Measurements from ENCODE around the gene SLC39A5. TPM values are rescaled to one million over a fixed set of nuclear protein-coding genes. Genes with fewer than 3 reads are reported as not detected.

The SLC39A5 gene
- total and polyA plus RNA-seq, 2 donors (not counting 1 experiment from before 2014, with no cell fraction given) = 0.69 to 0.97 TPM

DNA sequence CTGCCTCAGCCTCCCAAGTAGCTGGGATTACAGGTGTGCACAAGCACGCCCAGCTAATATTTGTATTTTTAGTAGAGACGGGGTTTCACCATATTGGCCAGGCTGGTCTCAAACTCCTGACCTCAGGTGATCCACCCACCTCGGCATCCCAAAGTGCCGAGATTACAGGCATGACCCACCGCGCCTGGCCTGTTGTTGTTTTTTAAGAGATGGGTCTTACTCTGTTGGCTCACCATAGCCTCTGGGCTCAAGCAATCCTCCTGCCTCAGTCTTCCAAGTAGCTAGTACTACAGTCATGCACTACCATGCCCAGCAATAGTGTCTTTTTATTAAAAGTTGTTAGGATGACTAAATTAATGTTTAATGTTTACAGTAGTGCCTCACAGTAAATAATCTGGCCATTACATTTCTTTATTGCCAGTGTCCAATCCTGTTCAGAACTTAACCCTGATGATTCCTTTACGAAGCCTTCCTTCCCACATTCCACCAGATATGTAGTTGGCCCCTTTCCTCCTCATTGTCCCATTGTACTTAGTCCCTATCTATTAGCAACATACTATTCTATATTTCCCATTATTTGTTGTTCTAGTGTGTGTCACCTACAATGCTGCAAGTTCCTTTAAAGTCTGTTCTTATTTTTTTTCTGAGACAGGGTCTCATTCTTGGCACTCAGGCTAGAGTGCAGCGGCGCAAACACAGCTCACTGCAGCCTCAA lies 31.8 kb upstream of the SLC39A5 start:
- Mint-ChIP-seq H3K27me3 (no peaks in the 10 kb centered on the region), H3K9me3 (ENCODE audit: insufficient read depth) (no peaks in the 10 kb centered on the region), H3K4me1 (peaks cover 11% of the 10 kb centered on the region), H3K4me3 (no peak overlapping the region), H3K27ac (peak overlapping the region; percentile 61)
- Histone ChIP-seq H3K9me3 (ENCODE audit: control extremely low read depth in 1 of 3, control insufficient read depth in 2 of 3, insufficient read depth in 1 of 3, low read length in 2 of 3) (no peaks in the 10 kb centered on the region), H3K4me1 (ENCODE audit: control insufficient read depth in 2 of 2, insufficient read depth in 2 of 2, low read length in 2 of 2) (peaks cover 0 to 2% of the 10 kb centered on the region in 2 donors), H3K4me2 (replicated peaks; ENCODE audit: low read depth, low read length, poor library complexity, severe bottlenecking) (no peak overlapping the region), H3K79me2 (ENCODE audit: control insufficient read depth, insufficient read depth, low read length) (no peaks in the 10 kb centered on the region), H3K27ac (ENCODE audit: low read length in 2 of 2) (no peak overlapping the region), H3K36me3 (replicated peaks in 1 of 2; ENCODE audit: control extremely low read depth in 1 of 2, control insufficient read depth in 1 of 2, extremely low read depth in 1 of 2, insufficient read depth in 2 of 2, low read length in 1 of 2) (no peaks in the 10 kb centered on the region), H4K20me1 (ENCODE audit: control insufficient read depth, insufficient read depth, low read length, poor library complexity, severe bottlenecking) (no peaks in the 10 kb centered on the region), H3K27me3 (replicated peaks in 1 of 4; ENCODE audit: control extremely low read depth in 1 of 4, control insufficient read depth in 3 of 4, insufficient read depth in 4 of 4, low read length in 3 of 4) (no peaks in the 10 kb centered on the region), H3K4me3 (ENCODE audit: control extremely low read depth in 1 of 5, extremely low read depth in 1 of 5, insufficient read depth in 1 of 5, low read depth in 2 of 5, low read length in 4 of 5) (no peak overlapping the region), H3K9ac (ENCODE audit: low read length) (no peak overlapping the region), H2AFZ (ENCODE audit: insufficient read depth, low read depth, low read length, poor library complexity, severe bottlenecking) (no peak overlapping the region)
- no peak for DNase-seq
- WGBS (ENCODE audit: insufficient coverage) = 100% methylated on average over 4 of the region's 9 CpGs
- no peak for TF ChIP-seq EZH2 (IDR thresholded peaks at IDR 0.05; ENCODE audit: borderline replicate concordance, insufficient read depth, low read depth, low read length, poor library complexity, severe bottlenecking)
- TF ChIP-seq, protein P1, sequence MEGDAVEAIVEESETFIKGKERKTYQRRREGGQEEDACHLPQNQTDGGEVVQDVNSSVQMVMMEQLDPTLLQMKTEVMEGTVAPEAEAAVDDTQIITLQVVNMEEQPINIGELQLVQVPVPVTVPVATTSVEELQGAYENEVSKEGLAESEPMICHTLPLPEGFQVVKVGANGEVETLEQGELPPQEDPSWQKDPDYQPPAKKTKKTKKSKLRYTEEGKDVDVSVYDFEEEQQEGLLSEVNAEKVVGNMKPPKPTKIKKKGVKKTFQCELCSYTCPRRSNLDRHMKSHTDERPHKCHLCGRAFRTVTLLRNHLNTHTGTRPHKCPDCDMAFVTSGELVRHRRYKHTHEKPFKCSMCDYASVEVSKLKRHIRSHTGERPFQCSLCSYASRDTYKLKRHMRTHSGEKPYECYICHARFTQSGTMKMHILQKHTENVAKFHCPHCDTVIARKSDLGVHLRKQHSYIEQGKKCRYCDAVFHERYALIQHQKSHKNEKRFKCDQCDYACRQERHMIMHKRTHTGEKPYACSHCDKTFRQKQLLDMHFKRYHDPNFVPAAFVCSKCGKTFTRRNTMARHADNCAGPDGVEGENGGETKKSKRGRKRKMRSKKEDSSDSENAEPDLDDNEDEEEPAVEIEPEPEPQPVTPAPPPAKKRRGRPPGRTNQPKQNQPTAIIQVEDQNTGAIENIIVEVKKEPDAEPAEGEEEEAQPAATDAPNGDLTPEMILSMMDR (IDR thresholded peaks at IDR 0.05) = no peak
- CTCF ChIA-PET = interaction anchor here (2.2 to 2.3 kb wide), 2 partner anchors 8 to 10 kb away, joined by 5 to 6 read pairs; no protein-coding TSS in a partner anchor
- no peak for ATAC-seq (ENCODE audit: low read depth)
- POLR2A ChIA-PET = interaction anchor here (0.6 to 1.0 kb wide), 2 partner anchors 24 to 88 kb away, joined by 3 to 6 read pairs; partner anchors contain the start of gene RNF41
- intact Hi-C loops (cut with micrococcal nuclease) = no loop called here

DNA sequence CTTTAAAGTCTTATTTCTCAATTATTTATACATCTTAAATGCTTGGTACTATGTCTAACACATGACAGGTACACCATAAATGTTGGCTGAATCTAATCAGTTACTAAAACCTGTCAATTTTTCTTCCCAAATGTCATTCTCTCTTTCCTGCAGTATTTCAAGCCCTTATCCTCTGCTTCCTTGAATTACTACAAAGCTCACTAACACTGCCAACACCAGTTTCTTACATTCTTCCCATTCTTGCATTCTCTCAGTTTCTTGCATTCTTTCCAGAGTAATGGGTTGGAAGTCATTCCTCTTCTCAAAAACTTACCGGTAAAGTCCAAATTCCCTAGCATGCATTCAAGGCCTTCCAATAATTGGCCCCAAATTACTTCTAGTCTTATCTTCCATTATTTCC lies 31.0 kb upstream of the SLC39A5 start:
- ChIA-PET POLR2A (interaction anchor here (0.6 kb wide), 1 partner anchor 89 kb away, joined by 6 read pairs; no protein-coding TSS in a partner anchor), CTCF (interaction anchor here (0.8 to 0.9 kb wide), 2 partner anchors 9 to 68 kb away, joined by 3 read pairs; partner anchors contain the start of gene COQ10A)
- Mint-ChIP-seq H3K4me3 (no peak overlapping the region), H3K27ac (peak overlapping the region; percentile 22), H3K9me3 (ENCODE audit: insufficient read depth) (no peaks in the 10 kb centered on the region), H3K27me3 (no peaks in the 10 kb centered on the region), H3K4me1 (peaks cover 7% of the 10 kb centered on the region)
- Histone ChIP-seq H3K9ac (ENCODE audit: low read length) (no peak overlapping the region), H3K27me3 (replicated peaks in 1 of 4; ENCODE audit: control extremely low read depth in 1 of 4, control insufficient read depth in 3 of 4, insufficient read depth in 4 of 4, low read length in 3 of 4) (no peaks in the 10 kb centered on the region), H3K4me3 (ENCODE audit: control extremely low read depth in 1 of 5, extremely low read depth in 1 of 5, insufficient read depth in 1 of 5, low read depth in 2 of 5, low read length in 4 of 5) (no peak overlapping the region), H3K27ac (ENCODE audit: low read length in 2 of 2) (no peak overlapping the region), H2AFZ (ENCODE audit: insufficient read depth, low read depth, low read length, poor library complexity, severe bottlenecking) (no peak overlapping the region), H3K4me2 (replicated peaks; ENCODE audit: low read depth, low read length, poor library complexity, severe bottlenecking) (no peak overlapping the region), H3K9me3 (ENCODE audit: control extremely low read depth in 1 of 3, control insufficient read depth in 2 of 3, insufficient read depth in 1 of 3, low read length in 2 of 3) (no peaks in the 10 kb centered on the region), H3K79me2 (ENCODE audit: control insufficient read depth, insufficient read depth, low read length) (no peaks in the 10 kb centered on the region), H3K4me1 (ENCODE audit: control insufficient read depth in 2 of 2, insufficient read depth in 2 of 2, low read length in 2 of 2) (no peaks in the 10 kb centered on the region), H3K36me3 (replicated peaks in 1 of 2; ENCODE audit: control extremely low read depth in 1 of 2, control insufficient read depth in 1 of 2, extremely low read depth in 1 of 2, insufficient read depth in 2 of 2, low read length in 1 of 2) (peaks cover 0 to 1% of the 10 kb centered on the region in 2 experiments), H4K20me1 (ENCODE audit: control insufficient read depth, insufficient read depth, low read length, poor library complexity, severe bottlenecking) (no peaks in the 10 kb centered on the region)
- intact Hi-C loops (cut with micrococcal nuclease) = no loop called here
- no peak for TF ChIP-seq EZH2 (IDR thresholded peaks at IDR 0.05; ENCODE audit: borderline replicate concordance, insufficient read depth, low read depth, low read length, poor library complexity, severe bottlenecking)
- TF ChIP-seq, protein P1 (IDR thresholded peaks at IDR 0.05) = no peak
- DNase-seq (no peak), ATAC-seq (ENCODE audit: low read depth) (no peak)
- 100% methylated on average over 1 of the region's 1 CpG for WGBS (ENCODE audit: insufficient coverage)
